ENCODE data around the gene ZNHIT1. TPM values are rescaled to one million over a fixed set of nuclear protein-coding genes. Genes with fewer than 3 reads are reported as not detected.

ZNHIT1 gene
- polyA plus RNA-seq, 1 of the 3 experiments (the other 2 are of a cell fraction) = 101 TPM

DNA sequence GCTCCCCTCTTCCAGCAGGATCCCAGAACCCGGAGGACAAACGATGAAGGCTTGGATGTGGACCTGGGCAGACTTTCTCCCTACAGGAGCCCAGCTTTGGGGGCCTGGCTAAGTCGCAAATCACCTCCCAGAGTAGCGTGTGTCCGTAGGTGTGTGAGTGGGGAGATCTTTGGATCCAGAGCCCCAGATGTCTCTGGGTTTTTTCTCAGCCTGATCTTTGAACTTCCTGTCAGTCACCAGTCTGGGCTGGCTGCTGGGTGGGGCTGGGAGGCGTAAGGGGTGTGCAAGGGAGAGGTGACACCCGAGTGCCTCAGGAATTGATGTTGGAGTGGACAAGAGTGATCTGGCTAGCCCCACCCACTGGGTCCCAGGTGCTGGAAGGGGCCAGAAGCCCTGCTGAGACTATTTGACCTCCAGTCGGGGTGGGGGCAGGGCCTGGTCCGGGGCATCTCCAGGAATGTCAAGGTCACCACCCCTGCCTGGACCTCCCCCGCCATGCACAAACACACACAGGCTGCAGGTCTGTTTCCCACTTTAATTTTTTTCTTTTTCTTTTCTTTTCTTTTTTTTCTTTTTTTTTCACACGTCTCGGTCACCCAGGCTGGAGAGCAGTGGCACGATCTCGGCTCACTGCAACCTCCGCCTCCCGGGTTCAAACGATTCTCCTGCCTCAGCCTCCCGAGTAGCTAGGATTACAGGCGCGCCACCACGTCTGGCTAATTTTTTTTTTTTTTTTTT is 16.9 kb upstream of the ZNHIT1 start, which contains the start of gene MOGAT3:
Gene MOGAT3 (minus strand): TSS at position 175 of the 738 bp plus-strand sequence. CDS start 182 bp downstream, outside the sequence.
- Histone ChIP-seq H3K9me3 (no peaks in the 10 kb centered on the region), H3F3A (replicated peaks; ENCODE audit: insufficient read depth) (no peaks in the 10 kb centered on the region), H3K36me3 (replicated peaks in 1 of 2; ENCODE audit: control insufficient read depth in 1 of 2, insufficient read depth in 2 of 2, low read length in 1 of 2) (peaks cover 0 to 2% of the 10 kb centered on the region in 2 experiments), H2AFZ (ENCODE audit: low read depth) (no peak within 1 kb of the TSS), H3K79me2 (ENCODE audit: insufficient read depth) (no peaks in the 10 kb centered on the region), H3K27me3 (ENCODE audit: insufficient read depth) (no peaks in the 10 kb centered on the region; the same call in 1 of the 2 replicates), H3K9ac (no peak within 1 kb of the TSS), H3K27ac (ENCODE audit: low read depth in 2 of 2, low read length in 1 of 2) (no peak within 1 kb of the TSS), H3K4me2 (no peak within 1 kb of the TSS), H4K20me1 (ENCODE audit: insufficient read depth) (no peaks in the 10 kb centered on the region), H3K4me1 (ENCODE audit: control insufficient read depth in 1 of 2, insufficient read depth in 2 of 2, low read depth in 1 of 2, low read length in 1 of 2) (no peaks in the 10 kb centered on the region), H3K4me3 (ENCODE audit: low read depth in 2 of 2, low read length in 1 of 2) (no peak within 1 kb of the TSS), H3K9me2 (no peaks in the 10 kb centered on the region)
- TF ChIP-seq GABPA (IDR thresholded peaks at IDR 0.05; ENCODE audit: low read depth) = no peak
- ChIA-PET POLR2A (no interaction called here), CTCF (interaction anchor here (0.8 to 2.7 kb wide), 8 partner anchors 9 to 124 kb away, joined by 3 to 12 read pairs (median 5); partner anchors contain the start of genes PLOD3 and ZNHIT1)
- no peak for DNase-seq
- 78% methylated on average over 21 of the region's 21 CpGs for WGBS (ENCODE audit: low lambda C conversion rate)

DNA sequence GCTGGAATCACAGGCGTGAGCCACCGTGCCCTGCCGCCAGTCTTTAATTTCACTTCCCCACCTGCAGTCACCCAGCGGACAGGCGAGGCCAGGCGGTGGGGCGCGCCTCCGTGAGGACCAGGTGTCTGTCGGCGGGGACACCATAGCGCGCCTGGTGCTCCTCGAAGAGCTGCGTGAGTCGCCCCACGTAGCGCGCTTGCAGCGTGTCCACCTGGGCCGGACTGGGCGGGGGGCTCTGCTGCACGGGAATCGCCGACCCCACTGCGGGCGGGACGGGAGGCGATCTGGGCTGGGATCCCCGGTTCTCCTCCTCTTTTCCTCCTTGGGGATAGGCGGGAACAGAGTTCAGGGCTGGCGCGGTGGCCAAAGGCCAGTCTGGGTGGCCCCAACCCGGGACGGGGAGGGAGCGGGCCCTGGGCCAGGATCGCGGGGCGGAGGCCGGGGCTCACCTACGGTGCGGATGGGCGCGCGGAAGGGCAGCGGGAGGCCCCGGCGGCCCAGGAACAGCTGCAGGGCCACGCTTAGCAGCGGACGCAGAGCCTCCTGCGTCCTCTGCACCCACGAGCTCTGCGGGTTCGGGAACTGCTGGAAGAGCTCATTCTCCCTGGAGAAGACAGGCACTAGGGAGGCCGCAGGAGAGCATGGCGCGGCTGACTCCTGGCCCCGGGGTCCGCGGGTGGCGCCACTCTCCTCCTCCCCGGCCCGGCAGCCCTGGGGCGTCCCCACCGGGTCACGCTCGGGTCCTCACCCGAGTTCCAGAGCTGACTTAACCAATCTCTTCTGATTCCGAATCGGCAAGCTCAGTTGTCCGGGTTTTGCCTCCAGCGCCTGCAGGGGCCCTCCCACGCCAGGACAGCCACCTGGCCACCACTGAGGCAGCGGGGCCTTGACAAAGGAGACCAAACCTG is 16.0 kb upstream of the ZNHIT1 start:
- no peaks in the 10 kb centered on the region for H3K79me2 ChIP-seq (ENCODE audit: insufficient read depth)
- no peak overlapping the region for H3K27ac ChIP-seq (ENCODE audit: low read depth in 2 of 2, low read length in 1 of 2)
- H3F3A ChIP-seq (replicated peaks; ENCODE audit: insufficient read depth) = no peaks in the 10 kb centered on the region
- no peak overlapping the region for H3K4me2 ChIP-seq
- H3K36me3 ChIP-seq (replicated peaks in 1 of 2; ENCODE audit: control insufficient read depth in 1 of 2, insufficient read depth in 2 of 2, low read length in 1 of 2) = peaks cover 0 to 4% of the 10 kb centered on the region in 2 experiments
- CTCF ChIA-PET = interaction anchor here (0.8 to 2.7 kb wide), 4 partner anchors 9 to 80 kb away, joined by 3 to 32 read pairs (median 8); partner anchors contain the start of genes PLOD3 and ZNHIT1
- no peaks in the 10 kb centered on the region for H3K9me2 ChIP-seq
- H3K9ac ChIP-seq = no peak overlapping the region
- POLR2A ChIA-PET = interaction anchor here (0.9 kb wide), 1 partner anchor 37 kb away, joined by 4 read pairs; the partner anchor contains the start of gene VGF
- WGBS (ENCODE audit: low lambda C conversion rate) = 87% methylated on average over 70 of the region's 75 CpGs
- H3K27me3 ChIP-seq (ENCODE audit: insufficient read depth) = no peaks in the 10 kb centered on the region; the same call in 1 of the 2 replicates
- H2AFZ ChIP-seq (ENCODE audit: low read depth) = no peak overlapping the region
- H3K4me3 ChIP-seq (ENCODE audit: low read depth in 2 of 2, low read length in 1 of 2) = no peak overlapping the region
- TF ChIP-seq ELF1 (IDR thresholded peaks at IDR 0.05) = no peak
- TF ChIP-seq RFX5 (IDR thresholded peaks at IDR 0.05; ENCODE audit: low read length) = no peak
- H3K9me3 ChIP-seq = no peaks in the 10 kb centered on the region
- no peaks in the 10 kb centered on the region for H4K20me1 ChIP-seq (ENCODE audit: insufficient read depth)
- H3K4me1 ChIP-seq (ENCODE audit: control insufficient read depth in 1 of 2, insufficient read depth in 2 of 2, low read depth in 1 of 2, low read length in 1 of 2) = no peaks in the 10 kb centered on the region
- peak; percentile 42 for DNase-seq

DNA sequence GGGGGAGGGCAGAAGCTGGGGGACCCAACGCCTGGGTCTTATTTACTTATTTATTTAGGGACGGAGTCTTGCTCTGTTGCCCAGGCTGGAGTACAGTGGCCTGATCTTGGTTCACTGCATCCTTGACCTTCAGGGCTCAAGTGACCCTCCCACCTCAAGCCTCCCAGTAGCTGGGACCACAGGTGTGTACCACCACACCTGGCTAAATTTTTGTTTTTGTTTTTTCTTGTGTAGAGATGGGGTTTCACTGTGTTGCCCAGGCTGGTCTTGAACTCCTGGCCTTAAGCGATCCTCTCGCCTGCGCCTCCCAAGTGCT is 15.4 kb upstream of the ZNHIT1 start:
- Histone ChIP-seq H3K4me2 (no peak overlapping the region), H3K36me3 (replicated peaks in 1 of 2; ENCODE audit: control insufficient read depth in 1 of 2, insufficient read depth in 2 of 2, low read length in 1 of 2) (peaks cover 0 to 6% of the 10 kb centered on the region in 2 experiments), H3F3A (replicated peaks; ENCODE audit: insufficient read depth) (peaks cover 2% of the 10 kb centered on the region), H3K4me1 (ENCODE audit: control insufficient read depth in 1 of 2, insufficient read depth in 2 of 2, low read depth in 1 of 2, low read length in 1 of 2) (no peaks in the 10 kb centered on the region), H3K27ac (ENCODE audit: low read depth in 2 of 2, low read length in 1 of 2) (no peak overlapping the region), H4K20me1 (ENCODE audit: insufficient read depth) (no peaks in the 10 kb centered on the region), H3K27me3 (ENCODE audit: insufficient read depth) (no peaks in the 10 kb centered on the region; the same call in 1 of the 2 replicates), H3K4me3 (ENCODE audit: low read depth in 2 of 2, low read length in 1 of 2) (no peak overlapping the region), H3K9me3 (no peaks in the 10 kb centered on the region), H3K79me2 (ENCODE audit: insufficient read depth) (no peaks in the 10 kb centered on the region), H3K9me2 (no peaks in the 10 kb centered on the region), H2AFZ (ENCODE audit: low read depth) (no peak overlapping the region), H3K9ac (no peak overlapping the region)
- POLR2A ChIA-PET = interaction anchor here (0.9 kb wide), 1 partner anchor 37 kb away, joined by 4 read pairs; the partner anchor contains the start of gene VGF
- WGBS (ENCODE audit: low lambda C conversion rate) = 91% methylated on average over 5 of the region's 5 CpGs
- CTCF ChIA-PET = interaction anchor here (0.8 to 2.7 kb wide), 5 partner anchors 10 to 80 kb away, joined by 3 to 32 read pairs (median 10); partner anchors contain the start of genes PLOD3 and ZNHIT1
- no peak for DNase-seq
- TF ChIP-seq RFX5 (IDR thresholded peaks at IDR 0.05; ENCODE audit: low read length) (no peak), FOSL2 (IDR thresholded peaks at IDR 0.05; ENCODE audit: borderline replicate concordance, low read depth) (no peak), FOXM1 (IDR thresholded peaks at IDR 0.05; ENCODE audit: low read depth) (no peak), EZH2phosphoT487 (IDR thresholded peaks at IDR 0.05; ENCODE audit: borderline replicate concordance, low read depth) (no peak), RCOR1 (IDR thresholded peaks at IDR 0.05; ENCODE audit: low read length) (no peak), MXI1 (IDR thresholded peaks at IDR 0.05; ENCODE audit: low read depth, low read length) (no peak), POLR2AphosphoS5 (IDR thresholded peaks at IDR 0.05; ENCODE audit: low read depth, low read length) (no peak)
- TF ChIP-seq, protein P1, sequence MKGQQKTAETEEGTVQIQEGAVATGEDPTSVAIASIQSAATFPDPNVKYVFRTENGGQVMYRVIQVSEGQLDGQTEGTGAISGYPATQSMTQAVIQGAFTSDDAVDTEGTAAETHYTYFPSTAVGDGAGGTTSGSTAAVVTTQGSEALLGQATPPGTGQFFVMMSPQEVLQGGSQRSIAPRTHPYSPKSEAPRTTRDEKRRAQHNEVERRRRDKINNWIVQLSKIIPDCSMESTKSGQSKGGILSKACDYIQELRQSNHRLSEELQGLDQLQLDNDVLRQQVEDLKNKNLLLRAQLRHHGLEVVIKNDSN (IDR thresholded peaks at IDR 0.05; ENCODE audit: borderline replicate concordance, low read depth) = no peak
- TF ChIP-seq, protein P2, sequence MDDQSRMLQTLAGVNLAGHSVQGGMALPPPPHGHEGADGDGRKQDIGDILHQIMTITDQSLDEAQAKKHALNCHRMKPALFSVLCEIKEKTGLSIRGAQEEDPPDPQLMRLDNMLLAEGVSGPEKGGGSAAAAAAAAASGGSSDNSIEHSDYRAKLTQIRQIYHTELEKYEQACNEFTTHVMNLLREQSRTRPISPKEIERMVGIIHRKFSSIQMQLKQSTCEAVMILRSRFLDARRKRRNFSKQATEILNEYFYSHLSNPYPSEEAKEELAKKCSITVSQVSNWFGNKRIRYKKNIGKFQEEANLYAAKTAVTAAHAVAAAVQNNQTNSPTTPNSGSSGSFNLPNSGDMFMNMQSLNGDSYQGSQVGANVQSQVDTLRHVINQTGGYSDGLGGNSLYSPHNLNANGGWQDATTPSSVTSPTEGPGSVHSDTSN (IDR thresholded peaks at IDR 0.05) = no peak
- TF ChIP-seq, protein P3, sequence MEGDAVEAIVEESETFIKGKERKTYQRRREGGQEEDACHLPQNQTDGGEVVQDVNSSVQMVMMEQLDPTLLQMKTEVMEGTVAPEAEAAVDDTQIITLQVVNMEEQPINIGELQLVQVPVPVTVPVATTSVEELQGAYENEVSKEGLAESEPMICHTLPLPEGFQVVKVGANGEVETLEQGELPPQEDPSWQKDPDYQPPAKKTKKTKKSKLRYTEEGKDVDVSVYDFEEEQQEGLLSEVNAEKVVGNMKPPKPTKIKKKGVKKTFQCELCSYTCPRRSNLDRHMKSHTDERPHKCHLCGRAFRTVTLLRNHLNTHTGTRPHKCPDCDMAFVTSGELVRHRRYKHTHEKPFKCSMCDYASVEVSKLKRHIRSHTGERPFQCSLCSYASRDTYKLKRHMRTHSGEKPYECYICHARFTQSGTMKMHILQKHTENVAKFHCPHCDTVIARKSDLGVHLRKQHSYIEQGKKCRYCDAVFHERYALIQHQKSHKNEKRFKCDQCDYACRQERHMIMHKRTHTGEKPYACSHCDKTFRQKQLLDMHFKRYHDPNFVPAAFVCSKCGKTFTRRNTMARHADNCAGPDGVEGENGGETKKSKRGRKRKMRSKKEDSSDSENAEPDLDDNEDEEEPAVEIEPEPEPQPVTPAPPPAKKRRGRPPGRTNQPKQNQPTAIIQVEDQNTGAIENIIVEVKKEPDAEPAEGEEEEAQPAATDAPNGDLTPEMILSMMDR (IDR thresholded peaks at IDR 0.05) = no peak
